Psoas muscle (tissue), 8 donors: ENCODE measurements around the gene TUSC2. TPM values are rescaled to one million over a fixed set of nuclear protein-coding genes. Genes with fewer than 3 reads are reported as not detected.
A peak's percentile ranks its signal among the peaks of the same experiment; 100 is the strongest.
"Not testable (repeated sequence)": the region's sequence is repeated elsewhere in the genome, so short reads cannot be mapped to it uniquely, and the experiment has no call there.

Experiments
- ATAC-seq, 4 donors: fragments of 200-7000 bp; cut with Tn5 transposase; one replicate each; pipeline ENCODE4 v1.9.1; 2020; ENCODE audit warnings: moderate library complexity in 3 of 4, mild to moderate bottlenecking in 2 of 4
- DNase-seq, 2 donors: peaks; one replicate each; pipeline ENCODE4 v3.0.0-alpha.2; 2020
- H3K27ac ChIP-seq: fragments of 200-600 bp; one replicate; pipeline ENCODE4 v1.8.0; 2022
- H3K27me3 ChIP-seq, 3 donors: fragments of 200-600 bp in 1 of 3; one replicate each; pipeline versions ENCODE4 v1.6.1 to v1.8.0; 2013 to 2022; ENCODE audit warnings: low read length in 2 of 3, mild to moderate bottlenecking in 2 of 3, moderate library complexity in 1 of 3; ENCODE audit not compliant: insufficient read depth in 3 of 3
- H3K36me3 ChIP-seq, 2 donors: fragments of 200-600 bp in 1 of 2; one replicate each; pipeline versions ENCODE4 v1.6.1 to v1.8.0; 2013 to 2022; ENCODE audit warnings: low read depth in 1 of 2, mild to moderate bottlenecking in 1 of 2, moderate library complexity in 1 of 2; ENCODE audit not compliant: insufficient read depth in 1 of 2
- H3K4me1 ChIP-seq: fragments of 200-600 bp; one replicate; pipeline ENCODE4 v1.8.0; 2022
- H3K4me3 ChIP-seq: fragments of 200-600 bp; one replicate; pipeline ENCODE4 v1.8.0; 2022; ENCODE audit warnings: mild to moderate bottlenecking
- H3K9me3 ChIP-seq: fragments of 200-600 bp; one replicate; pipeline ENCODE4 v1.8.0; 2022
- WGBS, 3 donors: extraction: QIAGEN DNeasy Blood & Tissue Kit; methylation state at CpG; one replicate each; pipeline versions ENCODE4 v1.1.6 to v1.1.7; 2013; 5-methylcytosine and 5-hydroxymethylcytosine counted together
- intact Hi-C, 2 donors: fragments of 100-400 bp; cut with DNase I; formaldehyde crosslinking; loops; one replicate each; pipeline versions ENCODE4 v1.11.0 to v1.14.2; 2022
- polyA plus RNA-seq, 3 donors: library from polyadenylated mRNA; stranded (reverse); fragments of 200-250 nt; gene quantifications; one replicate each; pipeline ENCODE4 v1.2.3, GENCODE V29; 2013
- total RNA-seq, 4 donors: library from RNA; stranded (reverse); fragmentation: NEBNext Ultra II Directional in 2 of 4; extraction: Animal tissue kit (Norgen Biotek cat#: 25700) in 2 of 4; gene quantifications; one replicate each; pipeline versions ENCODE4 v1.2.1 to v1.2.4, GENCODE V29; 2021 to 2023
- TF ChIP-seq, protein P1 (sequence below): fragments of 200-600 bp; IDR thresholded peaks from one replicate; pipeline ENCODE4 v1.8.0; 2022; ENCODE audit warnings: antibody characterized with exemption
- donor health status: healthy with polysubstance abuse.
- donor health status: DM: no; HTN: no; CAD: no; lungs with moderate emphysema.
- donor health status: Bipolar disorder and iron deficiency.
- donor health status: healthy.
- donor health status: DM: yes; HTN: yes; CAD: no.
- donor health status: DM: no; HTN: no; CAD: no.
- donor health status: DM: no; HTN: no; CAD: no.
- donor health status: DM: yes; HTN: yes; CAD: no.

Gene TUSC2
- total and polyA plus RNA-seq, 7 donors: 31.5 to 100 (median 38.0) TPM

DNA sequence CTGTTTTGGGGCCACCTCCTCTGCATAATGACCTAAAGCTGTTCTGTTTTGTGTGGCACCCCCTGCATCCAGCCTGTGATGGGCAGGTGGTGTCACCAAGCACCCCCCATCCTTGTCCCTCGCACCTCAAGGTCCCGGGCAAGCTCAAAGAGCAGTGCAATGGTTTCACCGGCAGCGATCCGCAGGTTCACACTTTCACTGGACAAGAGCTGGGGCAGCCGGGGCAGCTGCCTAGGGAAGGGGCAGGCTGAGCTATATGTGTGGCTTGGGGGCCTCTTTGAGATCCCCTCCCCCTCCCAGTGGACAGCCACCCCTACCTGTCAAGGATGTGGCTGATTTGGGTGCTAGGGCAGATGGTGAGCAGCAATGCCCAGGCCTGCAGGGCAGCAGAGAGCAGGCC is 38.9 kb downstream of the TUSC2 start:
- no peak for ATAC-seq
- Histone ChIP-seq H3K4me3 (no peak overlapping the region), H3K9me3 (no peaks in the 10 kb centered on the region), H3K27ac (no peak overlapping the region), H3K27me3 (no peaks in the 10 kb centered on the region), H3K4me1 (peaks cover 20% of the 10 kb centered on the region), H3K36me3 (peaks cover 14 to 46% of the 10 kb centered on the region in 2 donors)
- 91 to 93% (median 93%) methylated on average over 6 of the region's 6 CpGs for WGBS, 3 donors
- intact Hi-C loops: no loop called here
- DNase-seq: no peak
- TF ChIP-seq, protein P1, sequence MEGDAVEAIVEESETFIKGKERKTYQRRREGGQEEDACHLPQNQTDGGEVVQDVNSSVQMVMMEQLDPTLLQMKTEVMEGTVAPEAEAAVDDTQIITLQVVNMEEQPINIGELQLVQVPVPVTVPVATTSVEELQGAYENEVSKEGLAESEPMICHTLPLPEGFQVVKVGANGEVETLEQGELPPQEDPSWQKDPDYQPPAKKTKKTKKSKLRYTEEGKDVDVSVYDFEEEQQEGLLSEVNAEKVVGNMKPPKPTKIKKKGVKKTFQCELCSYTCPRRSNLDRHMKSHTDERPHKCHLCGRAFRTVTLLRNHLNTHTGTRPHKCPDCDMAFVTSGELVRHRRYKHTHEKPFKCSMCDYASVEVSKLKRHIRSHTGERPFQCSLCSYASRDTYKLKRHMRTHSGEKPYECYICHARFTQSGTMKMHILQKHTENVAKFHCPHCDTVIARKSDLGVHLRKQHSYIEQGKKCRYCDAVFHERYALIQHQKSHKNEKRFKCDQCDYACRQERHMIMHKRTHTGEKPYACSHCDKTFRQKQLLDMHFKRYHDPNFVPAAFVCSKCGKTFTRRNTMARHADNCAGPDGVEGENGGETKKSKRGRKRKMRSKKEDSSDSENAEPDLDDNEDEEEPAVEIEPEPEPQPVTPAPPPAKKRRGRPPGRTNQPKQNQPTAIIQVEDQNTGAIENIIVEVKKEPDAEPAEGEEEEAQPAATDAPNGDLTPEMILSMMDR: no peak

DNA sequence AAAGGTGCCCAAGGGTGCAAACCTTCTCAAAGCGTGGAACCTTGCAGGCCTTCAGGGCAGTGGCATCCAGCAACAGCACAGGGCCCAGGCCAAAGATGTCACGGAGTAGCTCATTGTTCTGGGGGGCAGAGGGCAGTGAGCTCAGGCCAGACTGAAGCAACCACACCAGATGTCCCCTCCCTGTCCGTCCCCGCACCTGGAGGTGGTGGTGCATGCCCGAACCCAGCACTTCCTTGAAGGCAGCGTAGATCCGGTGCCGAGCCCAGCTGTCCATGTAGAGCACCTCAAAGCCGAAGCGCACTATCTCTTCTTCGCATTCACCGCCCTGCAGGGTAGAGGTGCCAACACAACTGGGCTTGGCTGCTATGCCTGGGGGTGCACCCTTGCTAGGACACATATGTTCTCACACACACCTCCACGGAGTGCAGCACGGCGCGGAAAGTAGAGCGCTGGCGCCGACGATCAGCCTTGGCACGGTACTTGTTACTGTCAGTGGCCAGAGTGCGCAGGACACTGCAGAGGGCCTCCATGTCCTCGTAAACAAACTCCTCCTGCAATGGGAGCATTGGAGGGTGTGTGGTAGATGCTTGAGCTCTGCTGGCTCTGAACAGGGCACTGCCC is 39.5 kb downstream of the TUSC2 start:
- Histone ChIP-seq H3K27ac (no peak overlapping the region), H3K4me3 (no peak overlapping the region), H3K4me1 (peaks cover 19% of the 10 kb centered on the region), H3K36me3 (peaks cover 14 to 46% of the 10 kb centered on the region in 2 donors), H3K27me3 (no peaks in the 10 kb centered on the region), H3K9me3 (no peaks in the 10 kb centered on the region)
- peak in 1 of 2 donors; percentile 38 for DNase-seq
- intact Hi-C loops: no loop called here
- WGBS, 3 donors: 84 to 92% (median 85%) methylated on average over 23 of the region's 23 CpGs
- no peak for ATAC-seq
- TF ChIP-seq, protein P1: no peak

DNA sequence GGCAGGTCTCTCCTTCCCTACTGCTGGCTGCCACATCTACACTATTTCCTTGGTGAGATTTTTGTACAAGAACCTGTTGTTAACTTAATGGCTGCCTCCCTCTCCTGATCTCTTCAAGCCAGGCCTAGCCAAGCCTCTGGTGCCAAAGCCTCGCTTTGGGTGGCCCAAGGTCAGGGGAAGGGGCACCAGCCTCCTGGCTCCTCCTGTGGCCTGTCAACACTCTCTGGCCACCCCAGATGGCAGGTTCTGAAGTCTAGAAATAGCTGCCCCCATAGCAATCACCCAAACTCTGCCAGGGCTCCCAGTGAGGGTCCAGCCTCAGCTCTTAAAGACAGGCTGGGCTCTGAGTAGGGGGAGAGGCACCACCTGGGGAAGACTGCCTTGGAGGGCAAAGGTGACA is 40.8 kb downstream of the TUSC2 start:
- WGBS, 3 donors: 20 to 42% (median 38%) methylated on average over 1 of the region's 1 CpG
- ATAC-seq: no peak
- H3K9me3 ChIP-seq: no peaks in the 10 kb centered on the region
- no peaks in the 10 kb centered on the region for H3K27me3 ChIP-seq
- intact Hi-C loops: no loop called here
- peaks cover 10% of the 10 kb centered on the region for H3K4me1 ChIP-seq
- peaks cover 14 to 46% of the 10 kb centered on the region in 2 donors for H3K36me3 ChIP-seq
- TF ChIP-seq, protein P1: no peak
- no peak overlapping the region for H3K27ac ChIP-seq
- no peak overlapping the region for H3K4me3 ChIP-seq
- no peak for DNase-seq

DNA sequence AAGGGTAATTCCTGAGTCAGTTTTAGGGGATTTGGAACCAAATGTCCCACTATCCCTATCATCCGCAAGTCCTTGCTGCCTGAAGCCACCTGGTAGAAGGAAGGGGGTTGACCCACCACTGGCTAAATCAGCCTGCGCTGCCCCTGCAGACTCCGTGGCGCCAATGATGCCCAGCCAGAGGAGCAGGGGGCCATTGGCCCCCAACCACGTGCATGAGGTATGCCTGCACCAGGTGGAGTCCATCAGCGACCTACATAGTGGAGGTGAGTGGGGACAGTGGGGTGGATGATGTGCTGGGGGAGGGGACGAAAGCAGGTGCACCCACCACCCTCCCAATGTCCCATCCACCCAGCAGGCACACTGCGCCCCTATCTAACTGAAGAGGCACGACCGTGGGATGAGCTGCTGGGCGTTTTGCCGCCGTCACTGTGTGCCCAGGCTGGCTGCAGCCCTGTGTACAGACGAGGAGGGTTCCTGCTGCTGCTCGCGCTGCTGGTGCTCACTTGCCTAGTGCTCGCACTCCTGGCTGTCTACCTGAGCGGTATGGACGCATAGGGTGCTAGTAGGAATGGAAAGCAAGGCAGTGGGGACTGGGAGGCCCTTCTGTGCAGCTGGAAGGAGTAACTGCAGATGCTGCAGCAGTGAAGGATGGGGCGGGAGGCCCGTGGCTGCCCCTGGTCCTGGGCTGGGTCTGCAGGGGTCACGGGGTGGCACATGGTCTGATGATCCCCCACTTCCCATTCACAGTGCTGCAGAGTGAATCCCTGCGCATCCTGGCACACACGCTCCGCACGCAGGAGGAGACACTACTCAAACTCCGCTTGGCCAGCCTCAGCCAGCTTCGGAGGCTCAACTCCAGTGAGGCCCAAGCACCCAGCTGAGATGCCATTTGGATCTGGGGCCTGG is 41.4 kb downstream of the TUSC2 start:
- no peak for DNase-seq
- peak in 1 of 4 donors; percentile 10 for ATAC-seq
- Histone ChIP-seq H3K27ac (no peak overlapping the region), H3K9me3 (no peaks in the 10 kb centered on the region), H3K36me3 (peaks cover 14 to 46% of the 10 kb centered on the region in 2 donors), H3K27me3 (no peaks in the 10 kb centered on the region), H3K4me3 (no peak overlapping the region), H3K4me1 (peaks cover 10% of the 10 kb centered on the region)
- 76 to 87% (median 76%) methylated on average over 27 to 28 of the region's 28 CpGs for WGBS, 3 donors
- intact Hi-C loops: no loop called here
- TF ChIP-seq, protein P1: no peak

DNA sequence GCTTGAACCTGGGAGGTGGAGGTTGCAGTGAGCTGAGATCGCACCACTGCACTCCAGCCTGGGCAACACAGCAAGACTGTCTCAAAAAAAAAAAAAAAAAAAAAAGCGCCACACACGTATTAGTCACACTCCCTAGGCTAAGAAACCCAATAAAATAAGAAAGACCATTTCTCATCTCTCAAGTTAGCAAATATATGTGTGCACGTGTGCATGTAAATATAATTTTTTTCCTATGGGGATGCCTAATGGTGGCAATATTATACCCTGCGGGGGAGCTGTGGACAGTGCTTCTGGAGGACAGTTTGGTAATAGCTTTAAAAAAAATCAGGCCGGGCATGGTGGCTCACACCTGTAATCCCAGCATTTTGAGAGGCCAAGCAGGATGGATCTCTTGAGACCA is 43.9 kb downstream of the TUSC2 start:
- ATAC-seq, H3K27me3 ChIP-seq, H3K4me1 ChIP-seq, DNase-seq, H3K9me3 ChIP-seq, H3K4me3 ChIP-seq, intact Hi-C loops, H3K27ac ChIP-seq: not testable (repeated sequence)
- 86 to 92% (median 89%) methylated on average over 6 of the region's 6 CpGs for WGBS, 3 donors
- peaks cover 10 to 30% of the 10 kb centered on the region in 2 donors for H3K36me3 ChIP-seq
